Prostate gland (tissue), 2 donors: ENCODE data around the gene POLR3K. TPM values are rescaled to one million over a fixed set of nuclear protein-coding genes. Genes with fewer than 3 reads are reported as not detected.
"Not testable (repeated sequence)": the region's sequence is repeated elsewhere in the genome, so short reads cannot be mapped to it uniquely, and the experiment has no call there.

Experiments
- DNase-seq: peaks from one replicate; pipeline ENCODE4 v3.0.0-alpha.2; 2019; ENCODE audit warnings: low spot score
- H3K27ac ChIP-seq, 2 donors: fragments of 200-600 bp; sonication (generic); 2 replicates each; pipeline ENCODE4 v1.5.1; 2017 to 2019
- H3K27me3 ChIP-seq: fragments of 200-600 bp; sonication (generic); replicated peaks from 2 replicates; pipeline ENCODE4 v1.5.1; 2019; ENCODE audit not compliant: insufficient read depth
- H3K36me3 ChIP-seq, 2 donors: fragments of 200-600 bp; sonication (generic); 1 replicate in 1 of 2; 2 replicates in 1 of 2; pipeline versions ENCODE4 v1.5.1 to v1.8.1; 2017 to 2019
- H3K4me1 ChIP-seq: fragments of 200-600 bp; sonication (generic); replicated peaks from 2 replicates; pipeline ENCODE4 v1.5.1; 2019
- H3K4me3 ChIP-seq, 2 donors: fragments of 200-600 bp; sonication (generic); 2 replicates each; pipeline ENCODE4 v1.5.1; 2017 to 2019
- H3K9me3 ChIP-seq: fragments of 200-600 bp; sonication (generic); 2 replicates; pipeline ENCODE4 v1.5.1; 2017
- POLR2A ChIP-seq: fragments of 450-650 bp; IDR thresholded peaks from one replicate; pipeline ENCODE4 v1.6.1; 2016; ENCODE audit warnings: antibody characterized with exemption, mild to moderate bottlenecking
- POLR2AphosphoS5 ChIP-seq: sonication (generic); formaldehyde crosslinking; IDR thresholded peaks from one replicate; pipeline ENCODE4 v1.6.1; 2017; ENCODE audit warnings: antibody characterized with exemption
- WGBS: methylation state at CpG from one replicate; pipeline ENCODE4 v1.1.5; 2018; 5-methylcytosine and 5-hydroxymethylcytosine counted together
- intact Hi-C: fragments of 100-400 bp; cut with DNase I; formaldehyde crosslinking; loops from one replicate; pipeline ENCODE4 v1.14.2; 2022
- microRNA-seq: library from miRNA; unstranded; fragments of <30 nt; microRNA quantifications from one replicate; pipeline ENCODE4, GENCODE V29; 2016
- small RNA-seq, 2 donors: library from RNA; depleted of rRNA; stranded (forward); fragments of <200 nt; gene quantifications; one replicate each; pipeline ENCODE3, GENCODE V24; 2016
- total RNA-seq, 2 donors: library from RNA; depleted of rRNA; stranded (reverse); fragments of >200 nt; gene quantifications; one replicate each; pipeline ENCODE4 v1.1.0, GENCODE V29; 2016
- TF ChIP-seq, protein P1 (sequence below), 4 experiments: fragments of 200-600 bp in 2 of 4; fragments of 450-650 bp in 2 of 4; sonication (generic) in 2 of 4; IDR thresholded peaks; 1 replicate in 3 of 4; 2 replicates in 1 of 4; pipeline ENCODE4 v1.5.1; 2016 to 2019; ENCODE audit warnings: antibody characterized with exemption in 4 of 4, mild to moderate bottlenecking in 2 of 4, moderate library complexity in 2 of 4

POLR3K gene
- total RNA-seq, 2 donors from 2014 or later = 6.2 to 6.8 TPM

DNA sequence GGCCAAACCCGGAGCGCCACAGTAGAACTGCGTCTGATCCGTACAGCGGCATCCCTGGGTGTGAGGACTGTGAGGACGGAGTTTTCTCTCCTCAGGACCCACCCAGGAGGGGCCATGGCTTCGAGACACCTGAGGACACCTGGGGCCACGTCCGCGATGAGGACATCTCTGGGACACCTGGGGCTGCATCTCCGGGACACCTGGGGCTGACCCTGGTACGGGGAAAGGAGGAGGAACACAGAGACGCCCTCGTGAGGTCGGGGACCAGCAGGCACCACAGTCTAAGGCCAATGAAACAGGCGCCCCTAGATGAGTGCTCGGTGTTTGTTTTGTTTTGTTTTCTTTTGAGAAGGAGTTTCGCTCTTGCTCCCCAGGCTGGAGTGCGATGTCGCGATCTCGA lies 29.3 kb downstream of the POLR3K start:
- WGBS = 86% methylated on average over 12 of the region's 22 CpGs
- H3K27ac ChIP-seq, intact Hi-C loops, H3K9me3 ChIP-seq, DNase-seq, H3K27me3 ChIP-seq, H3K4me1 ChIP-seq, H3K36me3 ChIP-seq, H3K4me3 ChIP-seq: not testable (repeated sequence)

DNA sequence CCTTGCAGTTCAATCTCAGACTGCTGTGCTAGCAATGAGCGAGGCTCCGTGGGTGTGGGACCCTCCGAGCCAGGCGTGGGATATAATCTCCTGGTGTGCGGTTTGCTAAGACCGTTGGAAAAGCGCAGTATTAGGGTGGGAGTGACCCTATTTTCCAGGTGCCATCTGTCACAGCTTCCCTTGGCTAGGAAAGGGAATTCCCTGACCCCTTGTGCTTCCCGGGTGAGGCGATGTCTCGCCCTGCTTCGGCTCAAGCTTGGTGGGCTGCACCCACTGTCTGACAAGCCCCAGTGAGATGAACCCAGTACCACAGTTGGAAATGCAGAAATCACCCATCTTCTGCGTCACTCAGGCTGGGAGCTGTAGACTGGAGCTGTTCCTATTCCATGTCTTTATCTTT lies 32.5 kb downstream of the POLR3K start:
- H3K27ac ChIP-seq, H3K4me1 ChIP-seq, H3K9me3 ChIP-seq, DNase-seq, H3K27me3 ChIP-seq, intact Hi-C loops, H3K4me3 ChIP-seq, H3K36me3 ChIP-seq: not testable (repeated sequence)
- WGBS = 89% methylated on average over 12 of the region's 12 CpGs

GRCh38 chr16:17062-17765 lies 36.2 kb downstream of the POLR3K start:
- H3K4me1 ChIP-seq, intact Hi-C loops, H3K4me3 ChIP-seq, H3K9me3 ChIP-seq, DNase-seq, H3K27ac ChIP-seq, H3K36me3 ChIP-seq, H3K27me3 ChIP-seq: not testable (repeated sequence)
- 94% methylated on average over 17 of the region's 20 CpGs for WGBS

DNA sequence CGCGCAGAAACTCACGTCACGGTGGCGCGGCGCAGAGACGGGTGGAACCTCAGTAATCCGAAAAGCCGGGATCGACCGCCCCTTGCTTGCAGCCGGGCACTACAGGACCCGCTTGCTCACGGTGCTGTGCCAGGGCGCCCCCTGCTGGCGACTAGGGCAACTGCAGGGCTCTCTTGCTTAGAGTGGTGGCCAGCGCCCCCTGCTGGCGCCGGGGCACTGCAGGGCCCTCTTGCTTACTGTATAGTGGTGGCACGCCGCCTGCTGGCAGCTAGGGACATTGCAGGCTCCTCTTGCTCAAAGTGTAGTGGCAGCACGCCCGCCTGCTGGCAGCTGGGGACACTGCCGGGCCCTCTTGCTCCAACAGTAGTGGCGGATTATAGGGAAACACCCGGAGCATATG lies 42.6 kb downstream of the POLR3K start:
- WGBS = 10% methylated on average over 6 of the region's 27 CpGs
- intact Hi-C loops = not testable (repeated sequence)

DNA sequence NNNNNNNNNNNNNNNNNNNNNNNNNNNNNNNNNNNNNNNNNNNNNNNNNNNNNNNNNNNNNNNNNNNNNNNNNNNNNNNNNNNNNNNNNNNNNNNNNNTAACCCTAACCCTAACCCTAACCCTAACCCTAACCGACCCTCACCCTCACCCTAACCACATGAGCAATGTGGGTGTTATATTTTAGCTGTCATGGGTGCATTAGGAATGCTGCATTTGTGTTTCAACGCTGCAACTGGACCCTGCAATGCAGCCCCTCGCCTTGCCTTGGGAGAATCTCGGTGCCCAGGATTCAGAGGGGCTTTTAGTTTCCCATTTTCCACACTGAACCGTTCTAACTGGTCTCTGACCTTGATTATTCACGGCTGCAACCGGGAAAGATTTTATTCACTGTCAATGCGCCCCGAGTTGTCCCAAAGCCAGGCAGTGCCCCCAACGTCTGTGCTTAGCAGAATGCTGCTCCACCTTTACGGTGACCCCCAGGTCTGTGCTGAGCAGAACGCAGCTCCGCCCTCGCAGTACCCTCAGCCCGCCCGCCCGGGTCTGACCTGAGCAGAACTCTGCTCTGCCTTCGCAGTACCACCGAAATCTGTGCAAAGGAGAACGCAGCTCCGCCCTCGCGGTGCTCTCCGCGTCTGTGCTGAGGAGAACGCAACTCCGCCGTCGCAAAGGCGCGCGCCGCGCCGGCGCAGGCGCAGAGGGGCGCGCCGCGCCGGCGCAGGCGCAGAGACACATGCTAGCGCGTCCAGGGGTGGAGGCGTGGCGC lies 43.3 kb downstream of the POLR3K start:
- H3K27me3 ChIP-seq = no peaks in the 10 kb centered on the region
- DNase-seq = no peak

More for the DNA sequence above, 42.6 kb downstream of the POLR3K start:
- not testable (repeated sequence) for H3K36me3 ChIP-seq, H3K27me3 ChIP-seq, H3K27ac ChIP-seq, H3K4me3 ChIP-seq, H3K4me1 ChIP-seq, H3K9me3 ChIP-seq
- DNase-seq = peak; percentile 96
- TF ChIP-seq, protein P1, sequence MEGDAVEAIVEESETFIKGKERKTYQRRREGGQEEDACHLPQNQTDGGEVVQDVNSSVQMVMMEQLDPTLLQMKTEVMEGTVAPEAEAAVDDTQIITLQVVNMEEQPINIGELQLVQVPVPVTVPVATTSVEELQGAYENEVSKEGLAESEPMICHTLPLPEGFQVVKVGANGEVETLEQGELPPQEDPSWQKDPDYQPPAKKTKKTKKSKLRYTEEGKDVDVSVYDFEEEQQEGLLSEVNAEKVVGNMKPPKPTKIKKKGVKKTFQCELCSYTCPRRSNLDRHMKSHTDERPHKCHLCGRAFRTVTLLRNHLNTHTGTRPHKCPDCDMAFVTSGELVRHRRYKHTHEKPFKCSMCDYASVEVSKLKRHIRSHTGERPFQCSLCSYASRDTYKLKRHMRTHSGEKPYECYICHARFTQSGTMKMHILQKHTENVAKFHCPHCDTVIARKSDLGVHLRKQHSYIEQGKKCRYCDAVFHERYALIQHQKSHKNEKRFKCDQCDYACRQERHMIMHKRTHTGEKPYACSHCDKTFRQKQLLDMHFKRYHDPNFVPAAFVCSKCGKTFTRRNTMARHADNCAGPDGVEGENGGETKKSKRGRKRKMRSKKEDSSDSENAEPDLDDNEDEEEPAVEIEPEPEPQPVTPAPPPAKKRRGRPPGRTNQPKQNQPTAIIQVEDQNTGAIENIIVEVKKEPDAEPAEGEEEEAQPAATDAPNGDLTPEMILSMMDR (IDR thresholded peaks at IDR 0.05) = peak in 1 of 4 experiments; percentile 34

More for the DNA sequence above, 43.3 kb downstream of the POLR3K start:
- intact Hi-C loops = no loop called here
- Histone ChIP-seq H3K9me3 (no peaks in the 10 kb centered on the region), H3K4me1 (no peaks in the 10 kb centered on the region), H3K36me3 (no peaks in the 10 kb centered on the region), H3K4me3 (no peak overlapping the region), H3K27ac (no peak overlapping the region)
- 59% methylated on average over 36 of the region's 48 CpGs for WGBS
- no peak for TF ChIP-seq POLR2A
- no peak for TF ChIP-seq POLR2AphosphoS5
- TF ChIP-seq, protein P1 (IDR thresholded peaks at IDR 0.05) = no peak

Small RNA genes within 50 kb of the gene (microRNA-seq; reads per million reads assigned to microRNA genes)
- not detected for gene MIR6859-4

Small RNA genes within 50 kb of the gene (small RNA-seq; reads per million reads assigned to genes)
- gene MIR6859-4 (0 reads per million in 2 donors), gene Z69720.2 (0 reads per million in 2 donors)

Other genes with a start within 250 kb of the POLR3K start
- gene SNRNP25, start 220 bp upstream of the POLR3K start, total RNA-seq = 10 to 100 TPM; 22.9 to 40.8 TPM
- 10 to 100 TPM; 55.4 to 79.5 TPM for gene RHBDF1, start 19.0 kb upstream of the POLR3K start, total RNA-seq
- gene MPG, start 24.6 kb upstream of the POLR3K start, total RNA-seq = 100 to 1,000 TPM; 111 to 138 TPM
- 10 to 100 TPM; 36.1 to 47.1 TPM for gene NPRL3, start 85.1 kb upstream of the POLR3K start, total RNA-seq
- gene HBZ, start 99.0 kb upstream of the POLR3K start, total RNA-seq = not detected
- not detected for gene HBM, start 112.4 kb upstream of the POLR3K start, total RNA-seq
- 10 to 100 TPM in 1 of 2 donors, 1 to 10 TPM in 1; 7.4 to 15.5 TPM for gene HBA2, start 119.3 kb upstream of the POLR3K start, total RNA-seq
- gene HBA1, start 123.1 kb upstream of the POLR3K start, total RNA-seq = 10 to 100 TPM in 1 of 2 donors, not detected in 1; 43.4 TPM
- gene HBQ1, start 126.9 kb upstream of the POLR3K start, total RNA-seq = not detected
- gene LUC7L, start 175.8 kb upstream of the POLR3K start, total RNA-seq = 100 to 1,000 TPM in 1 of 2 donors, 10 to 100 TPM in 1; 55.1 to 108 TPM
- gene FAM234A, start 181.2 kb upstream of the POLR3K start, total RNA-seq = 100 to 1,000 TPM in 1 of 2 donors, 10 to 100 TPM in 1; 83.8 to 114 TPM
- 1 to 10 TPM; 2.3 to 5.9 TPM for gene RGS11, start 222.3 kb upstream of the POLR3K start, total RNA-seq
- gene ARHGDIG, start 227.0 kb upstream of the POLR3K start, total RNA-seq = 1 to 10 TPM in 1 of 2 donors, under 1 TPM in 1; 0.41 to 7.0 TPM
- 1 to 10 TPM in 1 of 2 donors, not detected in 1; 2.1 TPM for gene PDIA2, start 229.6 kb upstream of the POLR3K start, total RNA-seq